Activated CD4-positive, alpha-beta memory T cell treated with anti-CD3 and anti-CD28 coated beads for 36 hours (primary cell): ENCODE results near the gene BIRC5. TPM values are rescaled to one million over a fixed set of nuclear protein-coding genes. Genes with fewer than 3 reads are reported as not detected.

Source experiments
- CTCF ChIA-PET: fragments of 350-600 bp; sonication (Branson Sonifier 250); formaldehyde crosslinking; loops from one replicate; lab custom pipeline; 2021; ENCODE audit warnings: antibody characterized with exemption, inconsistent platforms; lab: Charles Lee
- POLR2A ChIA-PET: fragments of 350-600 bp; sonication (Branson Sonifier 250); formaldehyde crosslinking; loops from one replicate; lab custom pipeline; 2021; ENCODE audit warnings: antibody characterized with exemption; lab: Charles Lee
- DNase-seq: peaks from one replicate; pipeline ENCODE4 v3.0.0-alpha.2; 2020
- H3K27ac Mint-ChIP-seq: one replicate; pipeline ENCODE4 v1.8.0; 2021; ENCODE audit warnings: mixed read lengths
- H3K27me3 Mint-ChIP-seq: one replicate; pipeline ENCODE4 v1.8.0; 2021; ENCODE audit warnings: mixed read lengths
- H3K36me3 Mint-ChIP-seq: one replicate; pipeline ENCODE4 v1.8.0; 2021; ENCODE audit warnings: mixed read lengths
- H3K4me1 Mint-ChIP-seq: one replicate; pipeline ENCODE4 v1.8.0; 2021; ENCODE audit warnings: low read depth, mixed read lengths
- H3K4me3 Mint-ChIP-seq: one replicate; pipeline ENCODE4 v1.8.0; 2021; ENCODE audit warnings: mild to moderate bottlenecking, mixed read lengths
- H3K9me3 Mint-ChIP-seq: one replicate; pipeline ENCODE4 v1.8.0; 2021; ENCODE audit warnings: mixed read lengths
- intact Hi-C: fragments of 100-400 bp; cut with micrococcal nuclease; formaldehyde crosslinking; loops from one replicate; pipeline ENCODE4 v1.15.1; 2023
- total RNA-seq, 2 experiments: library from RNA; stranded (reverse); gene quantifications; one replicate each; pipeline ENCODE4 v1.2.3, GENCODE V29; 2021

BIRC5 gene
- total RNA-seq, 2 experiments from 2014 or later = 87.4 to 95.4 TPM

DNA sequence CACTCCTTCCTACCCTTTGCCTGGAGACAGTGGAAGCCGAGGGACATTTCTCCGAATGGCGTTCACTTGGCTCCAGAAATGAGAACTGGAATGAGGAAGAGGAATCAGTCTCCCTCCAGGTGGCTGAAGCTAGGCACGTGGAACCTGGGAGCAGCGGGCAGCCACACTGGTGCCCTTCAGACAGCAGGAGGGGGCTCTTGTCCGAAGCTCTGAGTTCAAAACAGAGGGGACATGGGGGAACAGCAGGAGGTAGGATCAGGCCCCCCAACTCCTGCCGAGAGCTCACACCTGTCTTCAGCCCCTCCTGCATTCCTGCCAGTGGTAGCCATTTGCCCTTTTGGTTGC, 58.8 kb downstream of the BIRC5 start:
- no peaks in the 10 kb centered on the region for H3K36me3 Mint-ChIP-seq
- peaks cover 37% of the 10 kb centered on the region for H3K4me1 Mint-ChIP-seq
- H3K27me3 Mint-ChIP-seq = no peaks in the 10 kb centered on the region
- ChIA-PET CTCF (interaction anchor here (0.6 to 1.6 kb wide), 2 partner anchors 22 to 1203 kb away, joined by 4 to 10 read pairs; no protein-coding TSS in a partner anchor), POLR2A (interaction anchor here (1.4 kb wide), 1 partner anchor 15 kb away, joined by 3 read pairs; no protein-coding TSS in a partner anchor)
- no peaks in the 10 kb centered on the region for H3K9me3 Mint-ChIP-seq
- H3K4me3 Mint-ChIP-seq = no peak overlapping the region
- H3K27ac Mint-ChIP-seq = no peak overlapping the region
- intact Hi-C loops = no loop called here
- DNase-seq = no peak

DNA sequence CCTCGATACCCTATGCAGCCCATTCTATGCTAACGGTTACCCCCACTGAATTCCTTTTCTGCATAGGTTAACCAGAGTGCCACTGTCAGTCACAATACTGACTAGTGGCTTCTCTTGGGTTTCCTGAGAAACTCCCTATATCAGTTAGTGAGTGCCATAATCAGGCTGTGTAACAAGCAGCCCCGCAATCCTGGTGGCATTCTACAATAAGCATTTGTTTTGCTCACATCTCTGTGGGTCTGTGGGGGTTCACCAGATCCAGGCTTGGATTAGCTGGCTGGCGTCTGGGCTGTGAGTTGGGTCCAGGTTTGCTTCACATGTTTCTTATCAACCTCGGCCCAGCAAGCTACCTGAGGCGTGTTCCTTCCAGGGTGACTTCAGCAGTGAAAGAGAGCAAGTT, 59.8 kb downstream of the BIRC5 start:
- H3K4me3 Mint-ChIP-seq = no peak overlapping the region
- peaks cover 40% of the 10 kb centered on the region for H3K4me1 Mint-ChIP-seq
- no peaks in the 10 kb centered on the region for H3K36me3 Mint-ChIP-seq
- intact Hi-C loops = no loop called here
- ChIA-PET CTCF (interaction anchor here (0.6 to 0.9 kb wide), 2 partner anchors 23 to 74 kb away, joined by 3 read pairs; no protein-coding TSS in a partner anchor), POLR2A (no interaction called here)
- no peaks in the 10 kb centered on the region for H3K9me3 Mint-ChIP-seq
- DNase-seq = no peak
- H3K27me3 Mint-ChIP-seq = no peaks in the 10 kb centered on the region
- H3K27ac Mint-ChIP-seq = no peak overlapping the region

Other genes with a start within 250 kb of the BIRC5 start
- gene TMC6, start 85.5 kb upstream of the BIRC5 start, total RNA-seq = 100 to 1,000 TPM; 157 to 162 TPM
- gene TMC8, start 83.5 kb upstream of the BIRC5 start, total RNA-seq = 100 to 1,000 TPM; 134 to 140 TPM
- gene C17orf99, start 67.9 kb upstream of the BIRC5 start, total RNA-seq = not detected
- gene SYNGR2, start 45.7 kb upstream of the BIRC5 start, total RNA-seq = 10 to 100 TPM; 79.2 to 87.7 TPM
- gene TK1, start 27.2 kb upstream of the BIRC5 start, total RNA-seq = 100 to 1,000 TPM; 188 to 193 TPM
- gene AFMID, start 26.9 kb upstream of the BIRC5 start, total RNA-seq = 10 to 100 TPM; 16.8 to 19.0 TPM
- not detected for gene TMEM235, start 17.4 kb downstream of the BIRC5 start, total RNA-seq
- 100 to 1,000 TPM; 162 to 167 TPM for gene SOCS3, start 145.8 kb downstream of the BIRC5 start, total RNA-seq
- 10 to 100 TPM; 75.8 to 78.1 TPM for gene PGS1, start 164.4 kb downstream of the BIRC5 start, total RNA-seq